HFF-Myc (cell line): Measurements from ENCODE around the gene NXPH1.

ENCODE experiments used
- DNase-seq: peaks from one replicate; pipeline ENCODE4 v3.0.0-alpha.2; 2011; ENCODE audit warnings: low read depth; ENCODE audit errors: extremely low read depth
- H3K4me3 ChIP-seq: replicated peaks from 2 replicates; pipeline ENCODE4 v1.5.1; 2011; ENCODE audit warnings: low read depth, mild to moderate bottlenecking, control low read depth, low read length
- CTCF ChIP-seq: IDR thresholded peaks from 2 replicates; pipeline ENCODE4 v1.5.1; 2012; ENCODE audit warnings: mild to moderate bottlenecking, low read depth, low read length, control low read depth; ENCODE audit errors: missing control alignments

NXPH1 gene

DNA sequence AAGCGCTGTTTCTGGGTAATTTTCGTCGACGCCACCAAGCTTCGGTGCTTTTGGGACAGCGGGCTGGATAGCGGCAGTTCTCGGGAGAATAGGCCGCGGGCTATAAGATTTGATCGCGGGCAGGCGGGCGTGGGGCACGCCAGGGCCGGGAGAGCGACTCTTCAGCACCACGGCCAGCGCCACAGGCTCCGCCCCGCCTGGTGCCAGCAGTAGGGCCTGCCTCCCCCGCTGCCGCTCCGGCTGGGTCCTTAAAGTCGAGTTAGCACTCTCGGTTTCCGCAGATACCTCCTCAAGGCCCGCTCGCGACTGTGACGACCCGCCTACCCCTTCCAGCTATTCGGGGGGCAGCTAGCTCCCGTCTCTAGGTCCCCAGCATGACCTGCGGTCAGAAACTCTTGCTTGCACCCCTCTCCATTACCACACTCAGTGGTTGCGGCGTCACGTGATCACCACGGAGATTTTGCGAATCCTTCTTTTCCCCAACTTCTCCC is 9.4 kb downstream of the NXPH1 start:
- no peak overlapping the region for H3K4me3 ChIP-seq
- no peak for TF ChIP-seq CTCF
- DNase-seq = no peak

DNA sequence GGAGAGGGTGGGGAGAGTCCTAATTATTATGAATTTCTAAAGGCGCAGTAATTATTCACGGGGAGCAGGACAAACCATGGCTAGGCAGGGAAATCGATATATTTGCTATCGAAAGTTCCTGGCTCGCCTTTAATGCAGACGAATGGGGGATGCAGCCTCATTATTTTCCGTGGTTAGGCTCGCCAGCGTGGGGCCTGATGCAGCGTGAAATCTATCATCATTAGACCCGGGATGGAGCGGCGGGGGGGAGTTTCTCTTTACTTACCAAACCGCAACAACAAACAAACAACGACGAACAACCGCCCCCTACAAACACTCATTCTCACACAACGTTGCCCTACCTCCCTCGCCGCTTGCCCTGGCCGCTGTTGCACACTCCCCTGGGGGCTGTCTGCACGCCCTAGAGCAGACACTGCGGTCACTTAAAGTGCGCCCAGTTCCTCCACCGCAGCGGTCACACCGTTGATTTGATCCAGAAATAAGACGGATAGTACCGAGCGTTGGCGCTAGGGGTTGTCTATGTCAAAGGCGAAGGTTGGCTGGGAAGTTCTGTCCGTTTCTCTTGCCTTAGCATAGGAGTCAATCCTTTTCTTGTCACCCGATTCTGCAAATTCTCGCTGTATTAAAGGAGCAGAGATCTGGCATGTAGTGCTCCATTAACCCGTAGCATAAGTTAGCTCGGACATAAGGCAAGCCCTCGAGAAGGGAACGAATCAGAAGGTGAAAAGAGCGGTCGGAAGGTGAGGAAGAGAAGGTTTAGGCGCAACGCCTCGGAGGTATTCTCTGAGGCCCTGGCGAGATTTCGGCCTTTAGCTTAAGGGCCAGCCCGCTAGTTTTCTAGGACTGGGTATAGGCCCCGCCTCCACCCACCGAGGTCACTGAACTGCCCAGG is 10.4 kb downstream of the NXPH1 start:
- no peak for TF ChIP-seq CTCF
- no peak for DNase-seq
- no peak overlapping the region for H3K4me3 ChIP-seq

DNA sequence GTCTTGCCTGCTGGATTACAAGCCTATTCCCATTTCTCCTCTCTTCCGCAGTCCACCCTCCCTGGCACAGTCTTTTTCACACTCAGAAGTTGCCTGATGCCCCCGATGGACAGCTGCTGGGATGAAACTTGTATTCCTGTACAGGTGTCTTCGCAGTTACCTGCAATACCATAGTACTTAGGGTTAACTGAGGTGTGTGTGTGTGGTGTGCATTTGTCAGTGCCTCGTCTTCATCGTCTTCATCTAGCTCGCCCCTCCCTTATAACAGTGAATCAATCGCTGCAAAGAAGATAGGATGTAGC is 11.0 kb downstream of the NXPH1 start:
- no peak overlapping the region for H3K4me3 ChIP-seq
- TF ChIP-seq CTCF = no peak
- no peak for DNase-seq

GRCh38 chr7:8453535-8453934 is 20.1 kb downstream of the NXPH1 start:
- no peak for TF ChIP-seq CTCF
- no peak overlapping the region for H3K4me3 ChIP-seq
- DNase-seq = no peak

DNA sequence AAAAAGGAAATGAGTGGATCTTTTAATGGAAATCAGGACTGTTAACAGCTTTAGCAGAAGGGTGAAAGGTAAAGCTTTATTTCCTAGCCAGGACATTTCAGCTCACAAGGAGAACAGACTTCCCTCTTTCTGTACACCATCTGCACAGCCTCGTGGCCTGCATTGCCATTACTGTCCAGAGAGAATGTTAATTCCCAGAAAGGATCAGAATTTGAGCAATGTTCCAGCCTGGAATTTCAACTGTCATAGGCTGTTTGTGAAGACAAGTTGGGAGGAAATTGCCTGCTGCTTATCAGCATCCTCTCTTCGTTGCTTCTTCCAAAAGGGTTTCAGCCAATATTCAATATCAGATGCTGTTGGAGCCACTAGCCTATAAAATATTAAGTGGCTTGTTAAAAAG is 22.0 kb downstream of the NXPH1 start:
- no peak overlapping the region for H3K4me3 ChIP-seq
- DNase-seq = no peak
- no peak for TF ChIP-seq CTCF

GRCh38 chr7:8462309-8462708 is 28.9 kb downstream of the NXPH1 start:
- no peak overlapping the region for H3K4me3 ChIP-seq
- no peak for DNase-seq
- TF ChIP-seq CTCF = no peak

GRCh38 chr7:8465338-8465737 is 31.9 kb downstream of the NXPH1 start:
- no peak overlapping the region for H3K4me3 ChIP-seq
- no peak for TF ChIP-seq CTCF
- DNase-seq = no peak
